Prostate gland (tissue), 2 donors: ENCODE results near the gene ASB16. TPM values are rescaled to one million over a fixed set of nuclear protein-coding genes. Genes with fewer than 3 reads are reported as not detected.

ENCODE experiments used
- DNase-seq: peaks from one replicate; pipeline ENCODE4 v3.0.0-alpha.2; 2019; ENCODE audit warnings: low spot score
- H3K27ac ChIP-seq, 2 donors: fragments of 200-600 bp; sonication (generic); 2 replicates each; pipeline ENCODE4 v1.5.1; 2017 to 2019
- H3K27me3 ChIP-seq: fragments of 200-600 bp; sonication (generic); replicated peaks from 2 replicates; pipeline ENCODE4 v1.5.1; 2019; ENCODE audit not compliant: insufficient read depth
- H3K36me3 ChIP-seq, 2 donors: fragments of 200-600 bp; sonication (generic); 1 replicate in 1 of 2; 2 replicates in 1 of 2; pipeline versions ENCODE4 v1.5.1 to v1.8.1; 2017 to 2019
- H3K4me1 ChIP-seq: fragments of 200-600 bp; sonication (generic); replicated peaks from 2 replicates; pipeline ENCODE4 v1.5.1; 2019
- H3K4me3 ChIP-seq, 2 donors: fragments of 200-600 bp; sonication (generic); 2 replicates each; pipeline ENCODE4 v1.5.1; 2017 to 2019
- H3K9me3 ChIP-seq: fragments of 200-600 bp; sonication (generic); 2 replicates; pipeline ENCODE4 v1.5.1; 2017
- CTCF ChIP-seq, 4 experiments: fragments of 200-600 bp in 2 of 4; fragments of 450-650 bp in 2 of 4; sonication (generic) in 2 of 4; IDR thresholded peaks; 1 replicate in 3 of 4; 2 replicates in 1 of 4; pipeline ENCODE4 v1.5.1; 2016 to 2019; ENCODE audit warnings: antibody characterized with exemption in 4 of 4, mild to moderate bottlenecking in 2 of 4, moderate library complexity in 2 of 4
- POLR2A ChIP-seq: fragments of 450-650 bp; IDR thresholded peaks from one replicate; pipeline ENCODE4 v1.6.1; 2016; ENCODE audit warnings: antibody characterized with exemption, mild to moderate bottlenecking
- POLR2AphosphoS5 ChIP-seq: sonication (generic); formaldehyde crosslinking; IDR thresholded peaks from one replicate; pipeline ENCODE4 v1.6.1; 2017; ENCODE audit warnings: antibody characterized with exemption
- WGBS: methylation state at CpG from one replicate; pipeline ENCODE4 v1.1.5; 2018; 5-methylcytosine and 5-hydroxymethylcytosine counted together
- intact Hi-C: fragments of 100-400 bp; cut with DNase I; formaldehyde crosslinking; loops from one replicate; pipeline ENCODE4 v1.14.2; 2022
- total RNA-seq, 2 donors: library from RNA; depleted of rRNA; stranded (reverse); fragments of >200 nt; gene quantifications; one replicate each; pipeline ENCODE4 v1.1.0, GENCODE V29; 2016

The ASB16 gene
- total RNA-seq, 2 donors from 2014 or later: 3.2 to 4.4 TPM

- 93% methylated on average over 53 of the region's 54 CpGs for WGBS
- no peak overlapping the region for H3K4me3 ChIP-seq
- peaks cover 0 to 11% of the 10 kb centered on the region in 2 donors for H3K36me3 ChIP-seq
- DNase-seq: no peak
- TF ChIP-seq POLR2AphosphoS5 (no peak), POLR2A (no peak), CTCF (IDR thresholded peaks at IDR 0.05) (no peak)
- H3K27me3 ChIP-seq: no peaks in the 10 kb centered on the region
- no peak overlapping the region for H3K27ac ChIP-seq
- no peaks in the 10 kb centered on the region for H3K9me3 ChIP-seq
- intact Hi-C loops: no loop called here
- H3K4me1 ChIP-seq: no peaks in the 10 kb centered on the region
Observed at GRCh38 chr17:44176671-44177501, 6.4 kb downstream of the ASB16 start.

GRCh38 chr17:44177640-44178039 lies 7.1 kb downstream of the ASB16 start:
- intact Hi-C loops: no loop called here
- DNase-seq: no peak
- WGBS: 98% methylated on average over 4 of the region's 4 CpGs
- TF ChIP-seq POLR2AphosphoS5: no peak
- no peak for TF ChIP-seq CTCF (IDR thresholded peaks at IDR 0.05)
- no peak for TF ChIP-seq POLR2A
- Histone ChIP-seq H3K36me3 (peaks cover 0 to 11% of the 10 kb centered on the region in 2 donors), H3K4me3 (no peak overlapping the region), H3K9me3 (no peaks in the 10 kb centered on the region), H3K4me1 (no peaks in the 10 kb centered on the region), H3K27ac (no peak overlapping the region), H3K27me3 (no peaks in the 10 kb centered on the region)

- intact Hi-C loops: no loop called here
- no peaks in the 10 kb centered on the region for H3K4me1 ChIP-seq
- no peaks in the 10 kb centered on the region for H3K27me3 ChIP-seq
- H3K4me3 ChIP-seq: no peak overlapping the region
- TF ChIP-seq CTCF (IDR thresholded peaks at IDR 0.05): no peak
- TF ChIP-seq POLR2A: no peak
- no peak for TF ChIP-seq POLR2AphosphoS5
- no peaks in the 10 kb centered on the region for H3K9me3 ChIP-seq
- no peak overlapping the region for H3K27ac ChIP-seq
- peaks cover 0 to 11% of the 10 kb centered on the region in 2 donors for H3K36me3 ChIP-seq
- no peak for DNase-seq
- 85% methylated on average over 12 of the region's 14 CpGs for WGBS
Observed at GRCh38 chr17:44178133-44178532, 7.6 kb downstream of the ASB16 start.

GRCh38 chr17:44183024-44183423 lies 12.5 kb downstream of the ASB16 start:
- Histone ChIP-seq H3K4me1 (peaks cover 4% of the 10 kb centered on the region), H3K36me3 (no peaks in the 10 kb centered on the region), H3K27ac (no peak overlapping the region), H3K9me3 (no peaks in the 10 kb centered on the region), H3K27me3 (no peaks in the 10 kb centered on the region), H3K4me3 (no peak overlapping the region)
- intact Hi-C loops: no loop called here
- DNase-seq: no peak
- WGBS: 91% methylated on average over 2 of the region's 2 CpGs
- TF ChIP-seq POLR2AphosphoS5 (no peak), CTCF (IDR thresholded peaks at IDR 0.05) (no peak), POLR2A (no peak)

GRCh38 chr17:44184212-44184810 lies 13.8 kb downstream of the ASB16 start:
- H3K27me3 ChIP-seq: no peaks in the 10 kb centered on the region
- H3K36me3 ChIP-seq: no peaks in the 10 kb centered on the region
- intact Hi-C loops: no loop called here
- H3K4me1 ChIP-seq: peaks cover 7% of the 10 kb centered on the region
- H3K27ac ChIP-seq: no peak overlapping the region
- H3K4me3 ChIP-seq: no peak overlapping the region
- H3K9me3 ChIP-seq: no peaks in the 10 kb centered on the region
- DNase-seq: no peak
- 87% methylated on average over 8 of the region's 8 CpGs for WGBS
- no peak for TF ChIP-seq POLR2AphosphoS5
- no peak for TF ChIP-seq CTCF (IDR thresholded peaks at IDR 0.05)
- TF ChIP-seq POLR2A: no peak
